ENCODE data around the gene DBF4B. TPM values are rescaled to one million over a fixed set of nuclear protein-coding genes. Genes with fewer than 3 reads are reported as not detected.

Gene DBF4B
- total RNA-seq, 3 donors from 2014 or later = 6.4 to 9.7 (median 9.1) TPM

DNA sequence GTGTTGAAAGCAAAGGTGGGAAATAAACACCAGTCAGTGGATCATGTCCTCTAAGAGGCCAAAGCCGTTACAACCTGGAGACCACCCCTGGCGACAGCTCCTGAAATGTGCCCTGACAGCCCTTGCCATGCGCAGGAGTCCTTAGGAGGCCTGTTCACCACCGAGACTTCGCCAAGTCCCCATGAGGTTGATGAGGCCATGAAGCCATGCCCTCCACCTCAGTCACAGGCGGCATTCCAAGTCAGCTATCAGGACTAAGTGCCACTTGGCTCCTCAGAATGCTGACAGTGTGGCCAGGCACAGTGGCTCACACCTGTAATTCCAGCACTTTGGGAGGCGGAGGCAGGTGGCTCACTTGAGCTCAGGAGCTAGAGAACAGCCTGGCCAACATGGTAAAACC, 77.5 kb downstream of the DBF4B start:
- DNase-seq (no peak), ATAC-seq (no peak)
- Mint-ChIP-seq H3K27me3 (ENCODE audit: low read depth) (no peaks in the 10 kb centered on the region), H3K4me1 (ENCODE audit: low read depth) (no peaks in the 10 kb centered on the region), H3K36me3 (ENCODE audit: insufficient read depth) (no peaks in the 10 kb centered on the region), H3K4me3 (no peak overlapping the region), H3K9me3 (no peaks in the 10 kb centered on the region)

DNA sequence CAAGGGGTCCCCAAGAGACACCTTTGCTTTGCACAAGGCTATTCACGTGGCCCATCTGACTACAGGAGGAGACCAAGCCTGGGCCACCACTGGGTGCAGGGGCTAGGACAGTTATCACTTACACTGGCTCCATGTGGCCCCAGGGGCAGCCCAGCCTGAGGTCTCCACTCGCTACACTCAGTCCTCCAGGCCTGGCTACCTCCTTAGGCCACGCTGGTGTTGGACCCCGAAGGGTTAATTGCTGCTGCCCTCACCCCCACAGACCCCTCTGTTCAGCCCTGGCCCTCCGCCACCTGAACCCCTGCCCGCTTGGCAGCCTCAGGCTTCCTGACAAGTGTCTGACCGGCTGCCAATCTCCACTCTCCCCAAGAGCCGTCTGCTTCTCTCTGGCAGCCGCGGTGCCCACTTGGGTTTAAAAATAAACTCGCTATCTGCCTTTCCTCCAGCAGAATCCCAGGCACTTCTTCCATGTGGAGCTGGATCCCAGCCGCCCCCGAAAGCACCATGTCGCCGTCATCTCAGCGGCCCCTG, 78.2 kb downstream of the DBF4B start:
- ATAC-seq (no peak), DNase-seq (no peak)
- no peaks in the 10 kb centered on the region for H3K9me3 Mint-ChIP-seq
- no peaks in the 10 kb centered on the region for H3K4me1 Mint-ChIP-seq (ENCODE audit: low read depth)
- no peaks in the 10 kb centered on the region for H3K27me3 Mint-ChIP-seq (ENCODE audit: low read depth)
- H3K4me3 Mint-ChIP-seq = no peak overlapping the region
- H3K36me3 Mint-ChIP-seq (ENCODE audit: insufficient read depth) = no peaks in the 10 kb centered on the region

DNA sequence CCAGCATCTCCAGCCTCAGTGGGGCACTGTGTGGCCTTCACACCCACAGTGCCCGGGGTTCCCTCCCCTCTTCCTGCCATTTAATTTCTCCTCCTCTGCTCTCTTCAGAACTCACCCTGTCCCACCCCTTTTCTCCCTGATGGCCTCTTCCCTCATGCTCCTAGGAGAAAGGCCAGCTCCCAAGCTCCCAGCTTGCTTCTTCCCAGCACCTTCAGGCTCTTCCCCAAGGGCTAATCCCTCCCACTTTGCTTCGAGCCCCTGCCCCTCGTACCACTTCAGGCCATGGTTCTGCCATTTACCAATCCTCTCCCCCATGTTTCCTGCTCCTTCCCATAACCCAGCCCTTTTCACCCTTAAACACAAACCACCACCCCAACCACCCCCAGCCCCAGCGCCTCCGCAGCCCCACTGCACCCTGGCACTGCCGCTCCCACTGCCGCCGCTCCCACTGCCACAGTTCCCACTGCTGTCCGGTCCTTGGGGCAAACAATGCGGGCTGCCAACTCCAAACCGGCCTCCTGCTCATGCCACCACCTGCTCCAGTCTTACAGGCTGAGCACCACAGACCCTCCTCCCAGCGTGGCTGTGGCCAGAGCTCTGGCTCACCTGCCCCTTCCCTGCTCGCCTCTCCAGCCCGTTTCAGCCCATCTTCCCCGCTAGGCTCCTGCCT, 78.9 kb downstream of the DBF4B start:
- no peak overlapping the region for H3K4me3 Mint-ChIP-seq
- H3K4me1 Mint-ChIP-seq (ENCODE audit: low read depth) = no peaks in the 10 kb centered on the region
- no peak for ATAC-seq

DNA sequence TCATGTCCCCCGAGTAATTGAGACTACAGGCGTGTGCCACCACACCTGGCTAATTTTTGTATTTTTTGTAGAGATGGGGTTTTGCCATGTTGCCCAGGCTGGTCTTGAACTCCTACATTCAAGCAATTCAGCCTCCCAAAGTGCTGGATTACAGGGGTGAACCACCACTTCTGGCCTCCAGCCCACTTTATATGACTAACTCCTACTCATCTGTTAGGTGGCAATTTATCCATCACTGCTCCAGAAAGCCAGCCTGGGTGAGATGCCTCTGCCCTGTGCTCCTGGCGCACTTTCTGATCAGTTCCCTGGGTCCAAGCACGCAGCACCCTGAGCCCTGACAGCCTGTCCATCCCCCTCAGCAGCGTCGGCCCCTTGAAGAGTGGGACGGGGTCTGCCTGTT, 79.7 kb downstream of the DBF4B start:
- no peak overlapping the region for H3K4me3 Mint-ChIP-seq
- no peaks in the 10 kb centered on the region for H3K27me3 Mint-ChIP-seq (ENCODE audit: low read depth)
- H3K36me3 Mint-ChIP-seq (ENCODE audit: insufficient read depth) = no peaks in the 10 kb centered on the region
- DNase-seq (no peak), ATAC-seq (no peak)
- no peaks in the 10 kb centered on the region for H3K4me1 Mint-ChIP-seq (ENCODE audit: low read depth)
- no peaks in the 10 kb centered on the region for H3K9me3 Mint-ChIP-seq

More for the DNA sequence above, 78.9 kb downstream of the DBF4B start:
- Mint-ChIP-seq H3K9me3 (no peaks in the 10 kb centered on the region), H3K27me3 (ENCODE audit: low read depth) (no peaks in the 10 kb centered on the region), H3K36me3 (ENCODE audit: insufficient read depth) (no peaks in the 10 kb centered on the region)
- no peak for DNase-seq

DNA sequence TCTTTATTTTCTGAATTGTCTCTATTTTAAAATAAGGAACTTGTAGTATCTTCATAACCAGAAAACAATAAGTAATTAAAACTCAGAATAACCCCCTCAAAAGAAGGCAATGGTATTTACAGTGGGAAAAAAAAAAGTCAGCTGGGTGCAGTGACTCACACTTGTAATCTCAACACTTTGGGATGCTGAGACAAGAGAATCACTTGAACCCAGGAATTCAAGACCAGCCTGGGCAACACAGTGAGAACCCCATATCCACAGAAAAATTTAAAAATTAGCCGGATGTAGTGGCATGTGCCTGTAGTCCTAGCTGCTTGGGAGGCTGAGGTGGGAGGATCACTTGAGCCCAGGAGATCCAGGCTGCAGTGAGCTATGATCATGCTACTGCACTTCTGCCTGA, 83.8 kb downstream of the DBF4B start:
- Mint-ChIP-seq H3K9me3 (no peaks in the 10 kb centered on the region), H3K36me3 (ENCODE audit: insufficient read depth) (no peaks in the 10 kb centered on the region), H3K4me1 (ENCODE audit: low read depth) (peaks cover 4% of the 10 kb centered on the region), H3K4me3 (no peak overlapping the region), H3K27me3 (ENCODE audit: low read depth) (no peaks in the 10 kb centered on the region)
- DNase-seq (no peak), ATAC-seq (no peak)

DNA sequence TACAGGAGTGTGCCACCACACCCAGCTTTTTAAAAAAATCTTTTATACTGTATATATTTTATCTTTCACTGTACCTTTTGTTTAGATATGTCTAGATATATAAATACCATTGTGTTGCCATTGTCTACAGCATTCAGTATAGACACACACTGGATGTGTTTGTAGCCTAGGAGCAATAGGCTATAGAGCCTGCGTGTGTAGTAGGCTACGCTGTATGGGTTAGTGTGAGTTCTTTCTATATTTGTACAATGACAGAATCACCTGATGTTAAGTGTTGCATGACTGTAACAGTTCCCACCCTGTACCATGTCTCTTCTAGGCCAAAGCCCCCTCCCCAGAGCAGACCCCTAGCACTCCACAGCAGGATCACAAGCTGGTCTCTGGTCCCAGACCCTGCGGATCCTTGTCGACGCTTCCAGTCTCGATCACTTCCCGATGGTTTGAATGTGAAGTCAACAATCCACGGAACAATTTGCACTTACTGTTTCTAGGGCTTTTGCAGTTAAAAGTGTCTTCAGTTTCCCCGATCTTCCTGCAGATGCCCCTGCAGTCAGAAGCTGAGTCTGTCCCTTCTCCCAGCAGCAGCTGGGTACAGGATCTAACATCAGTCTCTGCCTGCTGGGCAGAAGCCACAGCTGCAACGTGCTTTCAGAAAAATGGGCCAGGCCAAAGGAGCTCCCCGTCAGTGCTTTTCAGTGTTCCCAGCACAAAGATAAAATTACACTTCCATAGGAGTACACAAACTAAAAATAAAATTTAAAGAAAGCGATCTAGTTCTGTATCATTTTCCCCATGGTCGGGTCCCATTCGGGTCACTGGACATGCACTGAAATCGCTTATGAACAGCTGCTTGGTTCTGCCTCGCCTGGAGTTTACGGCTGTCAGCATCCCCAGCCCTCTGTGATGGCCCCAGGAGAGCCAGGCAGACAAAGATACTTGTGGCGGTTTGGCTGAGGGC, 85.7 kb downstream of the DBF4B start:
- Mint-ChIP-seq H3K27me3 (ENCODE audit: low read depth) (no peaks in the 10 kb centered on the region), H3K4me1 (ENCODE audit: low read depth) (peaks cover 4% of the 10 kb centered on the region), H3K36me3 (ENCODE audit: insufficient read depth) (no peaks in the 10 kb centered on the region), H3K4me3 (no peak overlapping the region), H3K9me3 (no peaks in the 10 kb centered on the region)
- DNase-seq (no peak), ATAC-seq (no peak)

DNA sequence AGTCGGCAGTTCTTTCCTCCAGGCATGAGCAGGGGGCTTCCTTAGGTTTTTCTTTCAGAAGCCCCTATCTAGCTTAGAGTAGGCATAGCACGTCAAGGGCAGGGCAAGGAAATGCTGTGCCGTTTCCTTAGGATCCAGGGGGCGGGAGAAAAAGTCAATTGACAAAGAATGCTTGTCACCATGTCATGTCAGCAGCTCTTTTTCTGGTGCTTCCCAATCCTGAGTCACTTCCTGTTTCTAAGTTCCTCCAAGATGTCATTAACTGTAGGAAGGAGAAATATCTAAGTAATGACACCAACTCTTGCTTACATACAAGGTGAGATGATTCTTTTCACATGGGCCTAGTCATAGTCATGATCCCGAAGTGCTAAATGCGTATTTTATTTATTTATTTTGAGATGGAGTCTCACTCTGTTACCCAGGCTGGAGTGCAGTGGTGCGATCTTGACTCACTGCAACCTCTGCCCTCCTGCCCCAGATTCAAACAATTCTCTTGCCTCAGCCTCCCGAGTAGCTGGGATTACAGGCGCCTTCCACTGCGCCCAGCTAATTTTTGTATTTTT, 86.5 kb downstream of the DBF4B start:
- no peaks in the 10 kb centered on the region for H3K36me3 Mint-ChIP-seq (ENCODE audit: insufficient read depth)
- H3K4me1 Mint-ChIP-seq (ENCODE audit: low read depth) = peaks cover 4% of the 10 kb centered on the region
- ATAC-seq (no peak), DNase-seq (no peak)
- H3K4me3 Mint-ChIP-seq = no peak overlapping the region
- H3K27me3 Mint-ChIP-seq (ENCODE audit: low read depth) = no peaks in the 10 kb centered on the region
- H3K9me3 Mint-ChIP-seq = no peaks in the 10 kb centered on the region

DNA sequence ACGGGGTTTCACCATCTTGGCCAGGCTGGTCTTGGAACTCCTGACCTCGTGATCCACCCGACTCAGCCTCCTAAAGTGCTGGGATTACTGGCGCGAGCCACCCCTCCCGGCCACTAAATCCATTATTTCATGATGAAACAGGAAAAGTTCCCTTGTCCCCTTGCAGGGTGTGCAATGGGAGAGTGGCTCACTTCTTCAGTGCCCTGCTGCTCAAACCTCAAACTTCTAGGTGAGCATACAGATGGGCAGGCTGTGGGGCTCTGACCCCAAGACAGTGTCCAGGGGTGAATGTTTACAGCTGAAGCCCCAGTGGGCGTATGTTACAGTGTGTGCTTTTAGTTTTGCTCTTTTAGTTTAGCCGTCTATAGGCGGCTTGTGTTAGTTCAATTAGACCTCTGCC, 87.0 kb downstream of the DBF4B start:
- no peaks in the 10 kb centered on the region for H3K27me3 Mint-ChIP-seq (ENCODE audit: low read depth)
- ATAC-seq (no peak), DNase-seq (no peak)
- no peak overlapping the region for H3K4me3 Mint-ChIP-seq
- H3K9me3 Mint-ChIP-seq = no peaks in the 10 kb centered on the region
- H3K36me3 Mint-ChIP-seq (ENCODE audit: insufficient read depth) = no peaks in the 10 kb centered on the region
- H3K4me1 Mint-ChIP-seq (ENCODE audit: low read depth) = peaks cover 4% of the 10 kb centered on the region

DNA sequence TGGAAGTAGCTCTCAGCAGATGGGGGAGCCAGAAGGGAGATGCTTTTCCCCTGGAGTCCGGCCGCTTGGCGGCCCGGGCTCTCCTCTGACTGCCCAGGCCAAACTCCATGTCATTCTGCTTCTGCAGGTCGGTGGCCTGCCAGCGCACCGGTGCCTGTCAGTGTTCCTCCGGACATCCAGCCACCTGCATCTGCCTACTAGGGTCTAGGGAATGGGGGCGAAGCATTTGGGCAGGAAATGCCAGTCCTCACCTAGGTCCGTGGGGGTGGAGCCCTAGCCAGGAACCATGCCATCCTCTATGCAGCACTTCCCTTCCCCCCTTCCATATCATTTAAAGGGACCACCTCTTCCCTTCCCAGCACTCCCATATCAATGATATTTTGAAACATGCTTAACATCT, 87.5 kb downstream of the DBF4B start:
- Mint-ChIP-seq H3K4me3 (no peak overlapping the region), H3K36me3 (ENCODE audit: insufficient read depth) (no peaks in the 10 kb centered on the region), H3K4me1 (ENCODE audit: low read depth) (peaks cover 4% of the 10 kb centered on the region), H3K27me3 (ENCODE audit: low read depth) (no peaks in the 10 kb centered on the region), H3K9me3 (no peaks in the 10 kb centered on the region)
- ATAC-seq = no peak
- DNase-seq = no peak

DNA sequence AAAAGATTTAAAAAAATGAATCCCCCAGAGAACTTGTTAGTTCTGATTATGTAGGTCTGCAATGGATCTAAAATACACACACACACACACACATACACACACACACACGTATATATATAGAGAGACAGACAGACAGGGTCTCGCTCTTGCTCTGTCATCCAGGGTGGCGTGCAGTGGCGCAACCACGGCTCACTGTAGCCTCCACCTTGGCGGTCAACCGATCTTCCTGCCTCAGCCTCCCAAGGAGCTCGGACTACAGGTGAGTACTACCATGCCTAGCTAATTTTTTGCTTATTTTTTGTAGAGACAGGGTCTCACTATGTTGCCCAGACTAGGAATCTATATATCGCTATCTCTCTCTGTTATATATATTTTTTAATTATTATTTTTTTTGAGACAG, 88.3 kb downstream of the DBF4B start:
- no peak overlapping the region for H3K4me3 Mint-ChIP-seq
- ATAC-seq (no peak), DNase-seq (no peak)
- no peaks in the 10 kb centered on the region for H3K36me3 Mint-ChIP-seq (ENCODE audit: insufficient read depth)
- peaks cover 4% of the 10 kb centered on the region for H3K4me1 Mint-ChIP-seq (ENCODE audit: low read depth)
- H3K27me3 Mint-ChIP-seq (ENCODE audit: low read depth) = no peaks in the 10 kb centered on the region
- no peaks in the 10 kb centered on the region for H3K9me3 Mint-ChIP-seq

DNA sequence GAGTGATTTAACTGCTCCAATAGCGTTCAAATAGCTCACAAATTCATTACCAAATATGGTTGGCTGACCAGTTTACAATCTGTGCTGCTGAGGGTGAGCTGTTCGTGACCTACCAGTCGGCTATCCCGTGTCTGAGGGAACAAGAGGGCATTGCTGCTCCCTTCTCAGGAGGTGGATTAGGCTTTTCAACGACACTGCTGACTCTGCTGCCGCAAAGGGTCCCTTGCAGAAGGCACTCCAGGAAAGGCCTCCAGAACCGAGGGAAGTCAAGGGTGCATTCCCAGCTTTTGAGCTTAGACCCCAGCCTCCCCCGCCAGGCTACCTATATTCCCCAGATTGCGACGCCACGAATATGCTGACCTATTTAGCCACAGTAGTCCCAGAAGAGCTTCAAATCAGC, 89.3 kb downstream of the DBF4B start:
- ATAC-seq (no peak), DNase-seq (no peak)
- Mint-ChIP-seq H3K36me3 (ENCODE audit: insufficient read depth) (no peaks in the 10 kb centered on the region), H3K27me3 (ENCODE audit: low read depth) (no peaks in the 10 kb centered on the region), H3K4me1 (ENCODE audit: low read depth) (peaks cover 4% of the 10 kb centered on the region), H3K9me3 (no peaks in the 10 kb centered on the region), H3K4me3 (no peak overlapping the region)

DNA sequence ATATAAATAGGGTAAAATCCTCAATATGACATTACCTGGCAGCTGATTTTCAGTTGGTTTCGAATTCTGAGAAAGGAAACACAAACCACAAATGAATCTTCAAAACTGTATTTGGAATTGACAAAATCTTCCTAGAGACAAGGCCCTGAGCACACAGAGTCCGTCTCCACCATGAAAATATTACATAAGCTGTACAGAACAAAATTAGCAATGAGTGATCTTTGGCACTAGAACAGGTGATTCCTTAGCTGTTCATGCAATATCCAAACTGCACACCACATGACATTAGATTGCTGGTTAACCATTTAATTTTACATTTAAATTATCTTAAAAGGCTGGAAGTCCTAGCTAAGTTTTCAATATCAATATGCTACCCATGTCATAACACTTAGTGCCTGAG, 89.9 kb downstream of the DBF4B start:
- no peak for DNase-seq
- ATAC-seq = no peak
- H3K4me1 Mint-ChIP-seq (ENCODE audit: low read depth) = peaks cover 4% of the 10 kb centered on the region
- no peak overlapping the region for H3K4me3 Mint-ChIP-seq
- H3K36me3 Mint-ChIP-seq (ENCODE audit: insufficient read depth) = no peaks in the 10 kb centered on the region
- H3K9me3 Mint-ChIP-seq = no peaks in the 10 kb centered on the region
- H3K27me3 Mint-ChIP-seq (ENCODE audit: low read depth) = no peaks in the 10 kb centered on the region

All from activated T-cell treated with anti-CD3 and anti-CD28 coated beads, Interleukin-2, amount 50 U/mL, for 4 hours (primary cell).